Adrenal gland (tissue), 12 donors: Measurements from ENCODE around the gene CAPRIN2. TPM values are rescaled to one million over a fixed set of nuclear protein-coding genes. Genes with fewer than 3 reads are reported as not detected.

Experiments
- DNase-seq, 7 donors: peaks; one replicate each; pipeline ENCODE4 v3.0.0-alpha.2; 2019 to 2020
- H3K27ac ChIP-seq, 5 donors: fragments of 200-600 bp; sonication (generic) in 4 of 5; 1 replicate in 3 of 5; 2 replicates in 2 of 5; pipeline versions ENCODE4 v1.5.1 to v1.8.0; 2016 to 2020; ENCODE audit warnings: mild to moderate bottlenecking in 1 of 5
- H3K27me3 ChIP-seq: fragments of 200-600 bp; 2 replicates; pipeline ENCODE4 v1.8.0; 2021
- H3K36me3 ChIP-seq, 2 donors: fragments of 200-600 bp; replicated peaks in 1 of 2; 1 replicate in 1 of 2; 2 replicates in 1 of 2; pipeline versions ENCODE4 v1.5.1 to v1.8.0; 2018 to 2022
- H3K4me1 ChIP-seq, 2 donors: fragments of 200-600 bp; replicated peaks in 1 of 2; 1 replicate in 1 of 2; 2 replicates in 1 of 2; pipeline versions ENCODE4 v1.5.1 to v1.8.0; 2018 to 2021
- H3K4me3 ChIP-seq, 4 donors: fragments of 200-600 bp; sonication (generic) in 3 of 4; one replicate each; pipeline ENCODE4 v1.5.1; 2016 to 2018
- H3K9me3 ChIP-seq, 3 donors: fragments of 200-600 bp; sonication (generic) in 1 of 3; replicated peaks in 1 of 3; 1 replicate in 2 of 3; 2 replicates in 1 of 3; pipeline versions ENCODE4 v1.5.1 to v1.8.0; 2016 to 2021
- CTCF ChIP-seq, 6 experiments: fragments of 450-650 bp in 4 of 6; fragments of 200-600 bp in 2 of 6; sonication (generic) in 1 of 6; IDR thresholded peaks; 1 replicate in 5 of 6; 2 replicates in 1 of 6; pipeline versions ENCODE4 v1.5.1 to v1.8.0; 2016 to 2021; ENCODE audit warnings: antibody characterized with exemption in 6 of 6, mild to moderate bottlenecking in 2 of 6, moderate library complexity in 1 of 6
- POLR2A ChIP-seq, 2 donors: fragments of 450-650 bp; IDR thresholded peaks; one replicate each; pipeline ENCODE4 v1.6.1; 2017; ENCODE audit warnings: antibody characterized with exemption in 2 of 2, mild to moderate bottlenecking in 2 of 2, moderate library complexity in 1 of 2
- WGBS, 4 donors: extraction: QIAGEN DNeasy Blood & Tissue Kit in 2 of 4; methylation state at CpG; one replicate each; pipeline versions ENCODE4 v1.1.5 to v1.1.7; 2013 to 2017; 5-methylcytosine and 5-hydroxymethylcytosine counted together
- intact Hi-C, 2 donors: fragments of 100-400 bp; cut with DNase I; formaldehyde crosslinking; loops; one replicate each; pipeline versions ENCODE4 v1.14.1 to v1.15.0; 2022 to 2023
- polyA plus RNA-seq, 3 donors: library from polyadenylated mRNA; stranded (reverse); fragments of 200-250 nt in 2 of 3; fragments of 350-450 nt in 1 of 3; fragmentation: Illumina TruSeq in 1 of 3; extraction: RNeasy Lipid Tissue Mini Kit (QIAGEN cat#74804) in 1 of 3; gene quantifications; one replicate each; pipeline ENCODE4 v1.2.3, GENCODE V29; 2013 to 2014
- total RNA-seq, 9 donors: library from RNA; depleted of rRNA in 4 of 9; stranded (reverse); fragments of >200 nt in 4 of 9; fragments of 120-200 nt in 1 of 9; fragmentation: NEBNext Ultra II Directional in 1 of 9; extraction: Animal tissue kit (Norgen Biotek cat#: 25700) in 1 of 9; gene quantifications; one replicate each; pipeline versions ENCODE4 v1.1.0 to v1.2.4, GENCODE V29; 2013 to 2023
- donor health status: healthy with polysubstance abuse.
- donor health status: Bipolar disorder and iron deficiency.
- donor health status: DM: yes; HTN: yes; CAD: no.
- donor health status: DM: no; HTN: no; CAD: no.
- donor health status: DM: no; HTN: no; CAD: no.
- donor health status: DM: yes; HTN: yes; CAD: no.

The CAPRIN2 gene
- total and polyA plus RNA-seq, 12 donors, result 12.1 to 40.4 (median 26.2) TPM

DNA sequence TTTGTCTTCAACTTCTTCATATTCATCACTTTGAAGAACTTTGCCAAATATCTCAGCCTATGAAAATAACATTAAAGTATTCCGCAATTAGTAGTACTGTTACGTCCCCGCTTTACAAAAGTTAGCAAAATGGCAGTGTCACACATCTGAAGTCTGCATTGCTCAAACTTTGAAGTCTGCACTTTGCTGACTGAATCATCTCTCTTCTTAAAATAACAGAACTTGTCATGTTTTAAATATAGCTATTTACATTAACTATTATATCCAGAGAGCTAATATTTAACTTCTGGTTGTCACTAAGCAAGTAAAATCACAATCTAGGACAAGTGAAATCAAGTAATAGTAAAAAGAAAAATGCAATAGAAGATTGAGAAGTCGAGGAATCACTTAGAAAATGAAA, 93.5 kb downstream of the CAPRIN2 start:
- Histone ChIP-seq H3K9me3 (peaks cover 0 to 5% (median 0%) of the 10 kb centered on the region in 3 donors), H3K27me3 (no peaks in the 10 kb centered on the region), H3K4me1 (no peaks in the 10 kb centered on the region), H3K36me3 (peaks cover 0 to 26% of the 10 kb centered on the region in 2 donors), H3K27ac (no peak overlapping the region), H3K4me3 (no peak overlapping the region)
- TF ChIP-seq POLR2A (IDR thresholded peaks at IDR 0.05) (no peak), CTCF (IDR thresholded peaks at IDR 0.05) (no peak)
- whole genome bisulfite sequencing, 4 donors, result 72 to 92% (median 78%) methylated on average over 4 of the region's 4 CpGs
- no peak for DNase-seq
- intact Hi-C loops, result no loop called here

Other genes with a start within 250 kb of the CAPRIN2 start
- 10 to 100 TPM; 26.7 to 64.6 (median 37.0) TPM for gene IPO8, start 59.1 kb downstream of the CAPRIN2 start, total RNA-seq
- 10 to 100 TPM in 1 of 3 donors, 1 to 10 TPM in 2; 5.0 to 42.5 (median 8.2) TPM for gene IPO8, start 59.1 kb downstream of the CAPRIN2 start, polyA plus RNA-seq
- 1 to 10 TPM in 6 of 9 donors, under 1 TPM in 3; 0.30 to 6.2 (median 1.4) TPM for gene TSPAN11, start 171.8 kb upstream of the CAPRIN2 start, total RNA-seq
- gene TSPAN11, start 171.8 kb upstream of the CAPRIN2 start, polyA plus RNA-seq, result 1 to 10 TPM in 1 of 3 donors, under 1 TPM in 2; 0.74 to 1.2 (median 0.95) TPM